Stomach smooth muscle (tissue), 2 donors: ENCODE measurements around the gene HOXA7.

Source experiments
- H3K27ac ChIP-seq: one replicate; pipeline ENCODE4 v1.7.0; 2013; ENCODE audit warnings: mild to moderate bottlenecking, low read length, inconsistent platforms
- H3K27me3 ChIP-seq, 2 donors: one replicate each; pipeline ENCODE4 v1.7.0; 2013; ENCODE audit warnings: low read length in 2 of 2; ENCODE audit not compliant: insufficient read depth in 2 of 2, control insufficient read depth in 1 of 2
- H3K36me3 ChIP-seq, 2 donors: one replicate each; pipeline ENCODE4 v1.7.0; 2013; ENCODE audit warnings: low read length in 2 of 2; ENCODE audit not compliant: control insufficient read depth in 2 of 2, insufficient read depth in 2 of 2
- H3K4me1 ChIP-seq: one replicate; pipeline ENCODE4 v1.7.0; 2013; ENCODE audit warnings: low read length; ENCODE audit not compliant: control insufficient read depth, insufficient read depth
- H3K4me3 ChIP-seq, 2 donors: one replicate each; pipeline ENCODE4 v1.7.0; 2013; ENCODE audit warnings: low read length in 2 of 2
- H3K9ac ChIP-seq, 2 donors: one replicate each; pipeline ENCODE4 v1.7.0; 2013; ENCODE audit warnings: low read length in 2 of 2, mild to moderate bottlenecking in 1 of 2
- H3K9me3 ChIP-seq, 2 donors: one replicate each; pipeline ENCODE4 v1.7.0; 2013; ENCODE audit warnings: low read length in 2 of 2; ENCODE audit not compliant: control insufficient read depth in 2 of 2
- donor health status: healthy.
- donor health status: Pancreatic carcinoma.

HOXA7 gene

GRCh38 chr7:27154901-27155815 lies 1.3 kb downstream of the HOXA7 start:
- Histone ChIP-seq H3K27me3 (peaks cover 89 to 97% of the 10 kb centered on the region in 2 donors), H3K9me3 (no peaks in the 10 kb centered on the region), H3K4me3 (peak overlapping the region in 1 of 2 donors; percentile 29), H3K36me3 (no peaks in the 10 kb centered on the region), H3K27ac (no peak overlapping the region), H3K9ac (no peak overlapping the region), H3K4me1 (peaks cover 44% of the 10 kb centered on the region)

GRCh38 chr7:27154369-27154768 lies 2.1 kb downstream of the HOXA7 start:
- Histone ChIP-seq H3K36me3 (no peaks in the 10 kb centered on the region), H3K4me1 (peaks cover 44% of the 10 kb centered on the region), H3K27ac (no peak overlapping the region), H3K9me3 (no peaks in the 10 kb centered on the region), H3K9ac (no peak overlapping the region), H3K4me3 (no peak overlapping the region), H3K27me3 (peaks cover 84 to 89% of the 10 kb centered on the region in 2 donors)

- Histone ChIP-seq H3K9me3 (no peaks in the 10 kb centered on the region), H3K36me3 (no peaks in the 10 kb centered on the region), H3K27ac (no peak overlapping the region), H3K27me3 (peaks cover 78 to 82% of the 10 kb centered on the region in 2 donors), H3K4me3 (no peak overlapping the region), H3K9ac (no peak overlapping the region), H3K4me1 (peaks cover 41% of the 10 kb centered on the region)
Observed at GRCh38 chr7:27153526-27153925, 2.9 kb downstream of the HOXA7 start.

DNA sequence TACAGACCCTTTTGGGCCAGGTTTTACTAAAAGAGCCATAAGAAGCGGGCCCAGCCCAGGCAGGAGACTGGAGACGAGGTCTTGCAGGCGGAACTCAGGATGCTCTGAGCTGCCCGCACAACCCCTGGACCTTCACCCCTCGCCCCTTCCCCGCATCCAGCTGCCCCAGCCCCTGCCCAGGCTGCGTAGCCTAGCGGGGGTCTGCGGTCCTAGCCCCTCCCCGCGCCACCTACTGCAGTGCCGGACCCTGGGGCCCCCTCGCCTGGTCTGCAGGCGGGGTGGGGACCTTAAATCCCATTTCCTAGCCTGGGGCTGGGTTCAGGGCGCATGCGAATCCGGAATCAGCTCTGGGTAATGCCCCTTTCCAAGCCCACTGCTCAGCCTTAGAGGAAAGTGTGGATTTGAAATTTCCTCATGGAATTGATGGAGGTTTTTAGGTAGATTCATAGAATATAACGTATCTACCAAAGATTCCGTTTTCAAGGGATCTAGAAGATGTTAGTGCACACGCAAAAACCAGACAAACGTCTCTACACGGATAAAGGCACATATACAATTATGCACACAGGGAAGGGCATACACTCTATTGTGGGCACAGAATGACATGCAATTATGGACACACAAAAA lies 3.5 kb downstream of the HOXA7 start:
- Histone ChIP-seq H3K36me3 (no peaks in the 10 kb centered on the region), H3K4me1 (peaks cover 41% of the 10 kb centered on the region), H3K27ac (no peak overlapping the region), H3K4me3 (peak overlapping the region in 1 of 2 donors; percentile 72), H3K9me3 (no peaks in the 10 kb centered on the region), H3K27me3 (peaks cover 78 to 82% of the 10 kb centered on the region in 2 donors), H3K9ac (no peak overlapping the region)

- Histone ChIP-seq H3K36me3 (no peaks in the 10 kb centered on the region), H3K9ac (no peak within 1 kb of the TSS), H3K9me3 (no peaks in the 10 kb centered on the region), H3K4me3 (peak within 1 kb of the TSS; percentile 36 to 72), H3K27me3 (peaks cover 75 to 76% of the 10 kb centered on the region in 2 donors), H3K4me1 (peaks cover 39% of the 10 kb centered on the region), H3K27ac (no peak within 1 kb of the TSS)
Observed at GRCh38 chr7:27151931-27152815, 4.3 kb downstream of the HOXA7 start, which contains the start of gene HOXA3. HOXA3 (minus strand) TSS chr7:27152583; CDS start chr7:27110640, 41,943 bp downstream.

DNA sequence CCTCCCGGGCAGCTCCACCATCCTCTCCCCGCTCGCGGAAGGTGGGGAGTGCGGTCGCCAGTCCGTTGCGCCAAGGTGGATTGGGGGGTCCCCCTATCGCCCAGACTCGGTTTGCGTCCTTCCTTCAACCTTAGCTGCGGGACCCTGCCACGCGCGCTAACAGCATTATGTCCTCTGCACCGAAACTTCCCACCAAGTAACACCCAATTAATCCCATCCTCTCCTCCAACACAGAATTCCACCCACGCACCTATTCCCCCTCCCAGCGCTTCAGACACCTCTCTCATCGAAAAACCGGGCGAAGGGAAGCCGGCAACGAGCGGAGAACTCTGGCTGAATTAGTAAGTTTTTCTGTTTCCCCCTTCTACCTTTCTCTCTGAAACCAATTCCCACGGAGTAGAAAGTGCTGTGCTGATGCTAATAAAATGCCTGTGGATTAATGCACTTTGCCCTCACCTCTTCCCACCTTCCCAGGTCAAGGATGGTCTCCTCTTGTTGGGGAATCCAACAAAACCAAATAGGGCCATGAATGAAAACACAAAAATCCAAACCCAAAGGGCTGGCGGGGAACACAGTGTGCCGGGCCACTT lies 5.0 kb downstream of the HOXA7 start:
- Histone ChIP-seq H3K27ac (no peak overlapping the region), H3K4me1 (peaks cover 38% of the 10 kb centered on the region), H3K36me3 (no peaks in the 10 kb centered on the region), H3K9me3 (no peaks in the 10 kb centered on the region), H3K4me3 (peak overlapping the region; percentile 36 to 72), H3K27me3 (peaks cover 77% of the 10 kb centered on the region in 2 donors), H3K9ac (no peak overlapping the region)

DNA sequence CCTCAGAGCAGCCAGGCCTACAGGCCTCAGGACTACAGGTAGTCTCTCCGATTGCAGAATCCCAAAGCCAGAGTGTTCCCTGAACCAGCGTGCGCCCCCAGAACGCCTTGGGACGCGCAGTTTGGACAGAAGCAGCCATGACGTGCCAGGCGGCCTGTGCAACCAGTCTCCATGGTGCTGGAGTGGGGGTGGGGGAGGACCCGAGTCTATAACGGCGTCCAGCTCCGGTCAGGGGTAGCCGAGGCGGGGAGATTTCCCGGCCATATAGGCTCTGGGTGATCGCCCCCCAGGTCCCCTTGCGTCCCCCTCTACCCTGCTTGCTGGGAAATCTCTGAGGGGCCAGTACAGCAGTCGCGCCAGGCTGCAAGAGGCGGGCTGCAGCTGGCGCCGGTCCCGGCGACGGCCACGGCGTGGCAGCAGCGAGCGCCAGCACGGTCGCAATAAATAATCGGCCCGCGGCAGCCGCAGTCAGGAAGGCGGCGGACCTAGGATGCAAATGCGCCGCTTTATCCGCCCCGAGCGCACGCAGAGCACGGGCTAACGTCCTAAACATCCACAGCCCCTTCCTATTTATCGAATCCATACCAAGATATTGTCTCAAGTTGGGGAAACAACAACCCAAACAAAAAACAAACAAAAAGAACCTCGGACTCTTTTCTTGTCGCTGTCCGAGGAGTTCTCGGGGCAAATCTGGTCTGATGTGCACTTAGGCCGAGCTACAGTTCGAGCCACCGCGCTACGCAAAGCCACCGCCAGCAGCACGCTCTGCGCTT lies 5.7 kb downstream of the HOXA7 start:
- H3K36me3 ChIP-seq, result no peaks in the 10 kb centered on the region
- peaks cover 32% of the 10 kb centered on the region for H3K4me1 ChIP-seq
- H3K9me3 ChIP-seq, result no peaks in the 10 kb centered on the region
- H3K27ac ChIP-seq, result no peak overlapping the region
- peak overlapping the region; percentile 36 to 72 for H3K4me3 ChIP-seq
- peaks cover 74 to 76% of the 10 kb centered on the region in 2 donors for H3K27me3 ChIP-seq
- no peak overlapping the region for H3K9ac ChIP-seq

GRCh38 chr7:27149842-27150567 lies 6.5 kb downstream of the HOXA7 start:
- no peak overlapping the region for H3K9ac ChIP-seq
- H3K27me3 ChIP-seq, result peaks cover 73% of the 10 kb centered on the region in 2 donors
- peaks cover 31% of the 10 kb centered on the region for H3K4me1 ChIP-seq
- no peaks in the 10 kb centered on the region for H3K36me3 ChIP-seq
- H3K4me3 ChIP-seq, result peak overlapping the region in 1 of 2 donors; percentile 72
- H3K9me3 ChIP-seq, result no peaks in the 10 kb centered on the region
- H3K27ac ChIP-seq, result no peak overlapping the region
